Measurements from ENCODE around the gene DMKN. TPM values are rescaled to one million over a fixed set of nuclear protein-coding genes. Genes with fewer than 3 reads are reported as not detected.

DMKN gene
- polyA plus RNA-seq, 2 of the 4 experiments (the other 2 are of a cell fraction) = 21.5 to 40.6 TPM

GRCh38 chr19:35539850-35540249, 26.4 kb upstream of the DMKN start:
- FAIRE-seq (no peak), DNase-seq (ENCODE audit: low read depth in 1 of 2, low spot score in 1 of 2) (no peak), ATAC-seq (no peak)
- no peak overlapping the region for H3K4me2 ChIP-seq
- TF ChIP-seq SREBF2 (IDR thresholded peaks at IDR 0.05) (no peak), ZSCAN20 (CRISPR knock-in tag; IDR thresholded peaks at IDR 0.05) (no peak), HOXB5 (CRISPR knock-in tag; IDR thresholded peaks at IDR 0.05) (no peak), HES2 (IDR thresholded peaks at IDR 0.05) (no peak), HOXA7 (CRISPR knock-in tag; IDR thresholded peaks at IDR 0.05) (no peak)
- 91% methylated on average over 12 of the region's 12 CpGs for WGBS (ENCODE audit: missing lambda C conversion rate)
- no peak overlapping the region for H3K4me3 ChIP-seq
- no peaks in the 10 kb centered on the region for H3K9me3 ChIP-seq
- H3K4me1 ChIP-seq = peaks cover 5% of the 10 kb centered on the region; the same call in 2 of the 3 replicates
- no peak overlapping the region for H3K27ac ChIP-seq
- ChIA-PET CTCF (interaction anchor here (1.0 to 4.6 kb wide), 4 partner anchors 9 to 187 kb away, joined by 3 to 31 read pairs (median 5); no protein-coding TSS in a partner anchor), POLR2A (interaction anchor here (1.0 to 1.3 kb wide), 2 partner anchors 11 to 29 kb away, joined by 3 read pairs; no protein-coding TSS in a partner anchor)

DNA sequence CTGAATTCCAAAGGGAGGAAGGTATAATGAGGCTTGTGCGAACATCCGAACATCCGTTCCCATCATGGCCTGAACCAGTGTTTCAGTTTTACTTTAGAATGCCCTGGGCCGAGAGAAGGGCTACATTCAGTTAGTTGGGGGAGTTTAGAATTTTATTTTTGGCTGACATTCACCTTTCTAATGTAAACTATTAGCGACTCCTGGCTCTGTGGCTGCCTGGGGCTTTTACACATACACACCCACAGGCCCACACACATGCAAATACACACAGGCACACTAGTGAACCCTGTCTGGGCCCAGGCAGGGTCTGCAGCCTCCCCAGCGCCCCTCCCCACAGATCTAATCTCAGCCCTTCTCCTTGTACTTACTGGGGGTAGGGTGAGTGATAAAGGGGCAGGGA, 25.9 kb upstream of the DMKN start:
- no peak for DNase-seq (ENCODE audit: low read depth in 1 of 2, low spot score in 1 of 2)
- H3K9me3 ChIP-seq = no peaks in the 10 kb centered on the region
- TF ChIP-seq EP300 (IDR thresholded peaks at IDR 0.05) (no peak), CHD2 (IDR thresholded peaks at IDR 0.05; ENCODE audit: low read length, partially characterized antibody) (no peak), CBX2 (IDR thresholded peaks at IDR 0.05; ENCODE audit: borderline replicate concordance, low read depth) (no peak), ZSCAN20 (CRISPR knock-in tag; IDR thresholded peaks at IDR 0.05) (no peak), BHLHE40 (IDR thresholded peaks at IDR 0.05; ENCODE audit: low read depth, low read length) (no peak), HDAC2 (IDR thresholded peaks at IDR 0.05) (no peak), ZFP36 (IDR thresholded peaks at IDR 0.05; ENCODE audit: borderline replicate concordance, partially characterized antibody) (no peak), ZNF302 (CRISPR knock-in tag; IDR thresholded peaks at IDR 0.05) (no peak), EHF (CRISPR knock-in tag; IDR thresholded peaks at IDR 0.05) (no peak), JUNB (IDR thresholded peaks at IDR 0.05) (no peak), HOXB13 (CRISPR knock-in tag; IDR thresholded peaks at IDR 0.05; ENCODE audit: low read depth) (no peak), HMGXB4 (CRISPR knock-in tag; IDR thresholded peaks at IDR 0.05; ENCODE audit: borderline replicate concordance) (no peak), JUN (IDR thresholded peaks at IDR 0.05) (no peak), ELK1 (IDR thresholded peaks at IDR 0.05; ENCODE audit: low read depth, low read length) (no peak), KDM5A (IDR thresholded peaks at IDR 0.05) (no peak)
- TF ChIP-seq, protein P1, sequence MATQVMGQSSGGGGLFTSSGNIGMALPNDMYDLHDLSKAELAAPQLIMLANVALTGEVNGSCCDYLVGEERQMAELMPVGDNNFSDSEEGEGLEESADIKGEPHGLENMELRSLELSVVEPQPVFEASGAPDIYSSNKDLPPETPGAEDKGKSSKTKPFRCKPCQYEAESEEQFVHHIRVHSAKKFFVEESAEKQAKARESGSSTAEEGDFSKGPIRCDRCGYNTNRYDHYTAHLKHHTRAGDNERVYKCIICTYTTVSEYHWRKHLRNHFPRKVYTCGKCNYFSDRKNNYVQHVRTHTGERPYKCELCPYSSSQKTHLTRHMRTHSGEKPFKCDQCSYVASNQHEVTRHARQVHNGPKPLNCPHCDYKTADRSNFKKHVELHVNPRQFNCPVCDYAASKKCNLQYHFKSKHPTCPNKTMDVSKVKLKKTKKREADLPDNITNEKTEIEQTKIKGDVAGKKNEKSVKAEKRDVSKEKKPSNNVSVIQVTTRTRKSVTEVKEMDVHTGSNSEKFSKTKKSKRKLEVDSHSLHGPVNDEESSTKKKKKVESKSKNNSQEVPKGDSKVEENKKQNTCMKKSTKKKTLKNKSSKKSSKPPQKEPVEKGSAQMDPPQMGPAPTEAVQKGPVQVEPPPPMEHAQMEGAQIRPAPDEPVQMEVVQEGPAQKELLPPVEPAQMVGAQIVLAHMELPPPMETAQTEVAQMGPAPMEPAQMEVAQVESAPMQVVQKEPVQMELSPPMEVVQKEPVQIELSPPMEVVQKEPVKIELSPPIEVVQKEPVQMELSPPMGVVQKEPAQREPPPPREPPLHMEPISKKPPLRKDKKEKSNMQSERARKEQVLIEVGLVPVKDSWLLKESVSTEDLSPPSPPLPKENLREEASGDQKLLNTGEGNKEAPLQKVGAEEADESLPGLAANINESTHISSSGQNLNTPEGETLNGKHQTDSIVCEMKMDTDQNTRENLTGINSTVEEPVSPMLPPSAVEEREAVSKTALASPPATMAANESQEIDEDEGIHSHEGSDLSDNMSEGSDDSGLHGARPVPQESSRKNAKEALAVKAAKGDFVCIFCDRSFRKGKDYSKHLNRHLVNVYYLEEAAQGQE (IDR thresholded peaks at IDR 0.05) = no peak
- TF ChIP-seq, protein P2, sequence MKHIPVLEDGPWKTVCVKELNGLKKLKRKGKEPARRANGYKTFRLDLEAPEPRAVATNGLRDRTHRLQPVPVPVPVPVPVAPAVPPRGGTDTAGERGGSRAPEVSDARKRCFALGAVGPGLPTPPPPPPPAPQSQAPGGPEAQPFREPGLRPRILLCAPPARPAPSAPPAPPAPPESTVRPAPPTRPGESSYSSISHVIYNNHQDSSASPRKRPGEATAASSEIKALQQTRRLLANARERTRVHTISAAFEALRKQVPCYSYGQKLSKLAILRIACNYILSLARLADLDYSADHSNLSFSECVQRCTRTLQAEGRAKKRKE (CRISPR knock-in tag; IDR thresholded peaks at IDR 0.05; ENCODE audit: low read depth) = no peak
- ATAC-seq = no peak
- no peak for FAIRE-seq
- ChIA-PET POLR2A (interaction anchor here (1.3 kb wide), 1 partner anchor 29 kb away, joined by 3 read pairs; no protein-coding TSS in a partner anchor), CTCF (interaction anchor here (1.5 to 4.6 kb wide), 4 partner anchors 10 to 187 kb away, joined by 4 to 31 read pairs (median 7); no protein-coding TSS in a partner anchor)
- H3K4me1 ChIP-seq = peaks cover 5% of the 10 kb centered on the region
- H3K4me2 ChIP-seq = no peak overlapping the region
- no peak overlapping the region for H3K4me3 ChIP-seq
- 82% methylated on average over 6 of the region's 6 CpGs for WGBS (ENCODE audit: missing lambda C conversion rate)
- no peak overlapping the region for H3K27ac ChIP-seq
